ENCODE results near the gene MRC1. TPM values are rescaled to one million over a fixed set of nuclear protein-coding genes. Genes with fewer than 3 reads are reported as not detected.

MRC1 gene
- polyA plus RNA-seq, 1 donor (not counting 4 experiments of a cell fraction or from before 2014, with no cell fraction given): 0.01 TPM

GRCh38 chr10:17780727-17781126 is 28.4 kb upstream of the MRC1 start:
- Histone ChIP-seq H3K4me1 (ENCODE audit: control insufficient read depth, extremely low read depth, insufficient read depth, low read length) (peaks cover 35% of the 10 kb centered on the region), H3K79me2 (ENCODE audit: control insufficient read depth, insufficient read depth, low read length) (no peaks in the 10 kb centered on the region), H3K36me3 (ENCODE audit: control insufficient read depth in 2 of 2, extremely low read depth in 1 of 2, insufficient read depth in 2 of 2, low read length in 2 of 2) (no peaks in the 10 kb centered on the region), H3K27ac (ENCODE audit: control insufficient read depth, insufficient read depth, low read length) (no peak overlapping the region), H2AFZ (ENCODE audit: control insufficient read depth, low read length) (no peak overlapping the region), H3K9ac (ENCODE audit: control insufficient read depth, extremely low read depth, insufficient read depth, low read length) (no peak overlapping the region), H3K27me3 (ENCODE audit: control insufficient read depth, extremely low read depth, insufficient read depth, low read length) (no peaks in the 10 kb centered on the region), H3K4me2 (ENCODE audit: control insufficient read depth, extremely low read depth, insufficient read depth, low read depth, low read length) (no peak overlapping the region), H3K4me3 (ENCODE audit: control insufficient read depth in 2 of 3, extremely low read depth in 1 of 3, insufficient read depth in 2 of 3, low read depth in 1 of 3, low read length in 3 of 3) (no peak overlapping the region), H3K9me3 (ENCODE audit: control insufficient read depth, low read depth, low read length) (no peaks in the 10 kb centered on the region), H3K9me1 (ENCODE audit: control insufficient read depth, extremely low read depth, insufficient read depth, low read length) (peaks cover 4% of the 10 kb centered on the region), H4K20me1 (ENCODE audit: control insufficient read depth, extremely low read depth, insufficient read depth, low read length) (no peaks in the 10 kb centered on the region)
- dilution Hi-C loops (cut with MboI; ENCODE audit: extremely low pct_ligation_motif_present, low sequenced_read_pairs): no loop called here
- no peak for TF ChIP-seq CTCF (optimal IDR thresholded peaks at IDR 0.05 in 1 of 3, IDR thresholded peaks at IDR 0.05 in 1 of 3, conservative IDR thresholded peaks at IDR 0.05 in 1 of 3; ENCODE audit: extremely low read depth in 1 of 3, insufficient read depth in 2 of 3, low read length in 3 of 3)
- TF ChIP-seq EZH2 (IDR thresholded peaks at IDR 0.05; ENCODE audit: low read length): no peak
- no peak for DNase-seq (ENCODE audit: low read depth, low spot score)
- no peak for FAIRE-seq

- H3K79me2 ChIP-seq (ENCODE audit: control insufficient read depth, insufficient read depth, low read length): no peaks in the 10 kb centered on the region
- H3K36me3 ChIP-seq (ENCODE audit: control insufficient read depth in 2 of 2, extremely low read depth in 1 of 2, insufficient read depth in 2 of 2, low read length in 2 of 2): no peaks in the 10 kb centered on the region
- no peak for FAIRE-seq
- peaks cover 35% of the 10 kb centered on the region for H3K4me1 ChIP-seq (ENCODE audit: control insufficient read depth, extremely low read depth, insufficient read depth, low read length)
- no peak overlapping the region for H3K4me3 ChIP-seq (ENCODE audit: control insufficient read depth in 2 of 3, extremely low read depth in 1 of 3, insufficient read depth in 2 of 3, low read depth in 1 of 3, low read length in 3 of 3)
- no peak overlapping the region for H3K4me2 ChIP-seq (ENCODE audit: control insufficient read depth, extremely low read depth, insufficient read depth, low read depth, low read length)
- H3K9ac ChIP-seq (ENCODE audit: control insufficient read depth, extremely low read depth, insufficient read depth, low read length): no peak overlapping the region
- H2AFZ ChIP-seq (ENCODE audit: control insufficient read depth, low read length): no peak overlapping the region
- TF ChIP-seq CTCF (optimal IDR thresholded peaks at IDR 0.05 in 1 of 3, IDR thresholded peaks at IDR 0.05 in 1 of 3, conservative IDR thresholded peaks at IDR 0.05 in 1 of 3; ENCODE audit: extremely low read depth in 1 of 3, insufficient read depth in 2 of 3, low read length in 3 of 3) (peak in 1 of 3 experiments; percentile 24), EZH2 (IDR thresholded peaks at IDR 0.05; ENCODE audit: low read length) (no peak)
- dilution Hi-C loops (cut with MboI; ENCODE audit: extremely low pct_ligation_motif_present, low sequenced_read_pairs): no loop called here
- H3K27ac ChIP-seq (ENCODE audit: control insufficient read depth, insufficient read depth, low read length): no peak overlapping the region
- peaks cover 4% of the 10 kb centered on the region for H3K9me1 ChIP-seq (ENCODE audit: control insufficient read depth, extremely low read depth, insufficient read depth, low read length)
- DNase-seq (ENCODE audit: low read depth, low spot score): no peak
- no peaks in the 10 kb centered on the region for H3K9me3 ChIP-seq (ENCODE audit: control insufficient read depth, low read depth, low read length)
- H3K27me3 ChIP-seq (ENCODE audit: control insufficient read depth, extremely low read depth, insufficient read depth, low read length): no peaks in the 10 kb centered on the region
- no peaks in the 10 kb centered on the region for H4K20me1 ChIP-seq (ENCODE audit: control insufficient read depth, extremely low read depth, insufficient read depth, low read length)
Measured at GRCh38 chr10:17781856-17782255, 27.3 kb upstream of the MRC1 start.
